OCI-LY3 (cell line): ENCODE measurements around the gene BCAP29.

ENCODE experiments used
- H2AFZ ChIP-seq: fragments of 200-600, 300-600 bp; shearing (Covaris generic); 2 replicates; pipeline ENCODE4 v1.6.0; 2014; ENCODE audit warnings: antibody characterized with exemption, low read depth, low read length
- H3K27ac ChIP-seq: fragments of 200-600, 300-600 bp; sonication (generic); 2 replicates; pipeline ENCODE4 v1.5.1; 2014; ENCODE audit warnings: mild to moderate bottlenecking, low read length, moderate library complexity, mixed read lengths
- H3K27me3 ChIP-seq: fragments of 200-600, 300-600 bp; sonication (generic); 2 replicates; pipeline ENCODE4 v1.6.1; 2014; ENCODE audit warnings: low read depth, low read length, mixed read lengths
- H3K36me3 ChIP-seq: fragments of 200-600, 300-600 bp; sonication (generic); replicated peaks from 2 replicates; pipeline ENCODE3; 2014; ENCODE audit warnings: low read depth, low read length, mixed read lengths
- H3K4me1 ChIP-seq: fragments of 300-600, 200-600 bp; sonication (generic); 2 replicates; pipeline ENCODE4 v1.6.1; 2014; ENCODE audit warnings: low read length, mixed read lengths
- H3K4me2 ChIP-seq: fragments of 200-600, 300-600 bp; sonication (generic); 2 replicates; pipeline ENCODE4 v1.6.1; 2014; ENCODE audit warnings: low read length, mixed read lengths
- H3K4me3 ChIP-seq: fragments of 300-600, 200-600 bp; sonication (generic); 2 replicates; pipeline ENCODE4 v1.5.1; 2014; ENCODE audit warnings: antibody characterized with exemption, mild to moderate bottlenecking, low read length, moderate library complexity
- H3K79me2 ChIP-seq: fragments of 300-600, 200-600 bp; shearing (Covaris generic); 2 replicates; pipeline ENCODE4 v1.6.1; 2014; ENCODE audit warnings: mild to moderate bottlenecking, low read length, mixed read lengths
- H3K9ac ChIP-seq: fragments of 300-600, 200-600 bp; shearing (Covaris generic); 2 replicates; pipeline ENCODE4 v1.6.0; 2014; ENCODE audit warnings: mild to moderate bottlenecking, low read length, moderate library complexity
- H3K9me3 ChIP-seq: fragments of 200-600, 300-600 bp; shearing (Covaris generic); 2 replicates; pipeline ENCODE4 v1.6.1; 2014; ENCODE audit warnings: low read length, mixed read lengths; ENCODE audit not compliant: insufficient read depth
- H4K20me1 ChIP-seq: fragments of 200-600, 300-600 bp; sonication (generic); 2 replicates; pipeline ENCODE4 v1.6.1; 2016; ENCODE audit warnings: low read length, mixed read lengths; ENCODE audit not compliant: insufficient read depth
- CTCF ChIP-seq: fragments of 200-600, 300-600 bp; sonication (generic); IDR thresholded peaks from 2 replicates; pipeline ENCODE4 v1.5.1; 2014; ENCODE audit warnings: antibody characterized with exemption, low read length, low read depth
- EZH2phosphoT487 ChIP-seq: fragments of 200-600 bp; shearing (Covaris generic); IDR thresholded peaks from 2 replicates; pipeline ENCODE4 v1.6.1; 2018; ENCODE audit warnings: antibody characterized with exemption, mixed run types, low read depth

BCAP29 gene

GRCh38 chr7:107643407-107643806, 63.4 kb downstream of the BCAP29 start:
- Histone ChIP-seq H3K27ac (no peak overlapping the region), H2AFZ (no peak overlapping the region), H3K36me3 (no peaks in the 10 kb centered on the region), H3K27me3 (peaks cover 65% of the 10 kb centered on the region), H3K4me1 (peaks cover 21% of the 10 kb centered on the region), H3K4me2 (no peak overlapping the region), H3K9me3 (no peaks in the 10 kb centered on the region), H4K20me1 (no peaks in the 10 kb centered on the region), H3K4me3 (no peak overlapping the region), H3K79me2 (no peaks in the 10 kb centered on the region), H3K9ac (no peak overlapping the region)
- TF ChIP-seq EZH2phosphoT487: no peak
- no peak for TF ChIP-seq CTCF

GRCh38 chr7:107643938-107644308, 63.9 kb downstream of the BCAP29 start:
- H3K4me2 ChIP-seq: 0 out of 2 replicates have a peak overlapping the region, but pooled peaks have one; percentile 13
- no peak overlapping the region for H3K27ac ChIP-seq
- H4K20me1 ChIP-seq: no peaks in the 10 kb centered on the region
- TF ChIP-seq EZH2phosphoT487: no peak
- no peak for TF ChIP-seq CTCF
- H3K9me3 ChIP-seq: no peaks in the 10 kb centered on the region
- H2AFZ ChIP-seq: no peak overlapping the region
- peaks cover 16% of the 10 kb centered on the region for H3K4me1 ChIP-seq
- no peak overlapping the region for H3K9ac ChIP-seq
- H3K4me3 ChIP-seq: no peak overlapping the region
- H3K79me2 ChIP-seq: no peaks in the 10 kb centered on the region
- no peaks in the 10 kb centered on the region for H3K36me3 ChIP-seq
- H3K27me3 ChIP-seq: peaks cover 65% of the 10 kb centered on the region

- Histone ChIP-seq H3K4me3 (no peak overlapping the region), H2AFZ (no peak overlapping the region), H3K4me2 (0 out of 2 replicates have a peak overlapping the region, but pooled peaks have one; percentile 13), H3K79me2 (no peaks in the 10 kb centered on the region), H4K20me1 (no peaks in the 10 kb centered on the region), H3K36me3 (no peaks in the 10 kb centered on the region), H3K9me3 (no peaks in the 10 kb centered on the region), H3K4me1 (peaks cover 11% of the 10 kb centered on the region), H3K9ac (no peak overlapping the region), H3K27me3 (peaks cover 62% of the 10 kb centered on the region), H3K27ac (no peak overlapping the region)
- no peak for TF ChIP-seq CTCF
- TF ChIP-seq EZH2phosphoT487: no peak
Observed at GRCh38 chr7:107644309-107644974, 64.4 kb downstream of the BCAP29 start.

- no peaks in the 10 kb centered on the region for H3K4me1 ChIP-seq
- no peak overlapping the region for H3K4me3 ChIP-seq
- no peak overlapping the region for H3K9ac ChIP-seq
- no peaks in the 10 kb centered on the region for H3K36me3 ChIP-seq
- no peak overlapping the region for H3K27ac ChIP-seq
- no peaks in the 10 kb centered on the region for H4K20me1 ChIP-seq
- H3K4me2 ChIP-seq: no peak overlapping the region
- TF ChIP-seq CTCF (no peak), EZH2phosphoT487 (no peak)
- H3K9me3 ChIP-seq: no peaks in the 10 kb centered on the region
- no peaks in the 10 kb centered on the region for H3K79me2 ChIP-seq
- H2AFZ ChIP-seq: no peak overlapping the region
- H3K27me3 ChIP-seq: peaks cover 31% of the 10 kb centered on the region
Observed at GRCh38 chr7:107652642-107653041, 72.6 kb downstream of the BCAP29 start.
